Endothelial cell of umbilical vein (primary cell): ENCODE measurements around the gene ATP2B2.

Experiments used
- EZH2 ChIP-seq: IDR thresholded peaks from 2 replicates; pipeline ENCODE4 v1.6.1; 2012; ENCODE audit warnings: borderline replicate concordance, low read depth, mild to moderate bottlenecking, moderate library complexity, low read length, inconsistent platforms; ENCODE audit not compliant: severe bottlenecking
- FOS ChIP-seq: IDR thresholded peaks from 2 replicates; pipeline ENCODE4 v1.6.1; 2011; ENCODE audit warnings: mild to moderate bottlenecking, low read length, moderate library complexity, borderline replicate concordance; ENCODE audit not compliant: insufficient read depth
- GATA2 ChIP-seq: IDR thresholded peaks from 2 replicates; pipeline ENCODE4 v1.7.0; 2011; ENCODE audit warnings: low read depth, mild to moderate bottlenecking, moderate library complexity, mixed read lengths, low read length; ENCODE audit not compliant: insufficient read length, insufficient read depth
- JUN ChIP-seq: IDR thresholded peaks from 2 replicates; pipeline ENCODE4 v1.6.1; 2011; ENCODE audit warnings: borderline replicate concordance, low read depth; ENCODE audit not compliant: insufficient read length, insufficient read depth
- MYC ChIP-seq: IDR thresholded peaks from one replicate; pipeline ENCODE4 v1.6.1; 2011; ENCODE audit warnings: mild to moderate bottlenecking, low read depth, low read length
- POLR2A ChIP-seq: IDR thresholded peaks from 2 replicates; pipeline ENCODE4 v1.6.1; 2012; ENCODE audit warnings: low read depth, mild to moderate bottlenecking, control low read depth, low read length
- POLR2AphosphoS5 ChIP-seq: IDR thresholded peaks from 2 replicates; pipeline ENCODE4 v1.6.1; 2012; ENCODE audit warnings: low read depth, mild to moderate bottlenecking, control low read depth, low read length, moderate library complexity; ENCODE audit not compliant: insufficient read depth
- TF ChIP-seq, protein P1 (sequence below), 2 donors: IDR thresholded peaks; 1 replicate in 1 of 2; 2 replicates in 1 of 2; pipeline ENCODE4 v1.5.1; 2011; ENCODE audit warnings: low read length in 2 of 2, mild to moderate bottlenecking in 2 of 2, moderate library complexity in 2 of 2, control low read depth in 1 of 2, inconsistent platforms in 1 of 2, low read depth in 1 of 2; ENCODE audit not compliant: insufficient read depth in 1 of 2; ENCODE audit errors: extremely low read depth in 1 of 2
- TF ChIP-seq, protein P2 (sequence below): IDR thresholded peaks from 2 replicates; pipeline ENCODE4 v1.6.1; 2011; ENCODE audit not compliant: insufficient read depth, insufficient read length

GRCh38 chr3:10524270-10524669 is 18.9 kb upstream of the ATP2B2 start:
- TF ChIP-seq POLR2AphosphoS5 (no peak), EZH2 (no peak), MYC (no peak), FOS (no peak), POLR2A (no peak), JUN (no peak), GATA2 (no peak)
- TF ChIP-seq, protein P1, sequence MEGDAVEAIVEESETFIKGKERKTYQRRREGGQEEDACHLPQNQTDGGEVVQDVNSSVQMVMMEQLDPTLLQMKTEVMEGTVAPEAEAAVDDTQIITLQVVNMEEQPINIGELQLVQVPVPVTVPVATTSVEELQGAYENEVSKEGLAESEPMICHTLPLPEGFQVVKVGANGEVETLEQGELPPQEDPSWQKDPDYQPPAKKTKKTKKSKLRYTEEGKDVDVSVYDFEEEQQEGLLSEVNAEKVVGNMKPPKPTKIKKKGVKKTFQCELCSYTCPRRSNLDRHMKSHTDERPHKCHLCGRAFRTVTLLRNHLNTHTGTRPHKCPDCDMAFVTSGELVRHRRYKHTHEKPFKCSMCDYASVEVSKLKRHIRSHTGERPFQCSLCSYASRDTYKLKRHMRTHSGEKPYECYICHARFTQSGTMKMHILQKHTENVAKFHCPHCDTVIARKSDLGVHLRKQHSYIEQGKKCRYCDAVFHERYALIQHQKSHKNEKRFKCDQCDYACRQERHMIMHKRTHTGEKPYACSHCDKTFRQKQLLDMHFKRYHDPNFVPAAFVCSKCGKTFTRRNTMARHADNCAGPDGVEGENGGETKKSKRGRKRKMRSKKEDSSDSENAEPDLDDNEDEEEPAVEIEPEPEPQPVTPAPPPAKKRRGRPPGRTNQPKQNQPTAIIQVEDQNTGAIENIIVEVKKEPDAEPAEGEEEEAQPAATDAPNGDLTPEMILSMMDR (IDR thresholded peaks at IDR 0.05; ENCODE audit: extremely low read depth in 1 of 2, insufficient read depth in 1 of 2, low read depth in 1 of 2, low read length in 2 of 2) = no peak
- TF ChIP-seq, protein P2, sequence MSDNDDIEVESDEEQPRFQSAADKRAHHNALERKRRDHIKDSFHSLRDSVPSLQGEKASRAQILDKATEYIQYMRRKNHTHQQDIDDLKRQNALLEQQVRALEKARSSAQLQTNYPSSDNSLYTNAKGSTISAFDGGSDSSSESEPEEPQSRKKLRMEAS = no peak
